ENCODE data around the gene MACROD1.

Gene MACROD1

GRCh38 chr11:64093233-64094039 lies 72.5 kb downstream of the MACROD1 start:
- no peak for DNase-seq (ENCODE audit: low read depth in 2 of 2)

DNA sequence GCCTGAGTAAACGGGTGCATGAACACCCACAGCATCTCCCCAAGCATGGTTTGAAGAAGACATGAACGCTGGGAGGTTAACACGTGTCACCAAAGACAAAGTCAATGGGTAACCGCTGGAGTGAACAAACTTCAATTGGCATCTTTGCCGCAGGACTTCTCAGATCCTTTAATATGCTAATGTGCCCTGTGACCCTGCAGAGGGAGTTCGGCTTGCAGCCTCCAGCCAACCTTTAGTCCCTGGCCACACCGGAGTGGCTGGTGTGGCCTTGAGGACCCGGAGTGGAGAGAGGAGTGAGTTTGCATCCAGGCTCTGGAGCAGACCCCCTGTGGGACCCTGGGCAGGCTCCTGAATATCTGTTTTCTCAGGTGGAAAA lies 73.2 kb downstream of the MACROD1 start:
- no peak for DNase-seq (ENCODE audit: low read depth in 2 of 2)

DNA sequence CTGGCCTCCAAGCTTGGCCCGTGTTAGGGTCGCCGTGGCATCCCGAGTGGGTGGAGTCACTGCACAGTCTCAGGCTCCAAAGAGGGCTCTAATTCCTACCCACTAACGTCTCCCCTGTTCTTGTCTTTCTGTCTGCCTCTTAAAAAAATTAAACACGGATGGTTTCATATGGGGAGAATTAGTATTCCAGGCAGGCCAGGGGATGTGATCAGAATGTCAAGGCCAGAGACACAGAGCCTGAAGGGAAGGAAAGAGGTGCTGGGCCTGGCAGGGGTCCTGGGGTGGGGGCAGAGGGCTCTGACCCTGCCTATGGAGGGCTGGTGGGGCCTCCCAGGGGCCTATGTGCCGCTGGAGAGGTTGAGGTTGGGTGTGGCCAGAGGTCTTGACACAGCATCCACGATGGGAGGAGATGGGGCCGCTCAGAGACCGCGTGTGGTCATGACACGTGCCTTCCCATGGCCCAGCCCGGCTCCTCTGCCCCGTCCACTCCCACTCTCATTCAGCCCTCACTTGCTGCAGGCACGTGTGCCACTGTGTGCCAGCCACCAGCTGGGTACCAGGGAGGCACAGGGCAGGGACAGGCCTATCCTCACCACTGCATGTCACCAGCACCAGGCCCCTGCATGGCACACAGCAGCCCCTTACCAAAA lies 73.7 kb downstream of the MACROD1 start:
- DNase-seq (ENCODE audit: low read depth in 2 of 2), result no peak

DNA sequence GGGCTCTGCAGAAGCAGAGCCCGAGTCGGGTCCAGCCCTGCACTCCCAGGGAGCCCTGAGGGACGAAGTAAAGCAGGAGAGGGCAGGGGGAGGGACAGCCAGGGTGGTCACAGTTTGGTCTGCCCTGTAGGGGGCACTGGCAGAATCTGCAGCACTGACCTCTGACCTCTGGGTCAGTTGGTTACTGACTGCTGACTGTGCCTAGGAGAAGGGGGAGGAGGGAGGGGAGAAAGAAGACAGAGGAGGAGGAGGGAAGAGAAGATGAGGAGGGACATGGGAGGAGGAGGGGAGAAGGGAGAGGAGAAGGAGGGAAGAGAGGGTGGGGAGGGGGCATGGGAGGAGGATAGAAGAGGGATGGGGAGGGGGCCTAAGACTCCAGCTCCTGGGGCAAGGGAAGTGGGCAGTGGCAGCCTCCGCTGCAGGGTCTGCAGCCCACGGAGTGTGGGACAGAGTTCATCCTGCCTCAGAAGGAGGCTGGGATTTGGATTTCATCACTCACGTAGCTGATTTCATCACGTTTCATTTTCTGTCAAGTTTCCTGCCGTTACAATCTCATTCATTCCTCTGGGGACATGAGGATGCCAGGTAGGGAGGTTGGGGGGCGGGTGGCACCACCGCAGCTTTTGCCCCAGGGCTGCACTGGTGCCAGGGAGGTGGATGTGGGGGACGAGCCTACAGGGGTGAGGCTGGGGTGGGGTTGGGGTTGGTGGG lies 75.0 kb downstream of the MACROD1 start:
- DNase-seq (ENCODE audit: low read depth in 2 of 2), result no peak

GRCh38 chr11:64089915-64090805 lies 75.8 kb downstream of the MACROD1 start:
- no peak for DNase-seq (ENCODE audit: low read depth in 2 of 2)

- no peak for DNase-seq (ENCODE audit: low read depth in 2 of 2)
Measured at GRCh38 chr11:64089493-64089892, 76.4 kb downstream of the MACROD1 start.

DNA sequence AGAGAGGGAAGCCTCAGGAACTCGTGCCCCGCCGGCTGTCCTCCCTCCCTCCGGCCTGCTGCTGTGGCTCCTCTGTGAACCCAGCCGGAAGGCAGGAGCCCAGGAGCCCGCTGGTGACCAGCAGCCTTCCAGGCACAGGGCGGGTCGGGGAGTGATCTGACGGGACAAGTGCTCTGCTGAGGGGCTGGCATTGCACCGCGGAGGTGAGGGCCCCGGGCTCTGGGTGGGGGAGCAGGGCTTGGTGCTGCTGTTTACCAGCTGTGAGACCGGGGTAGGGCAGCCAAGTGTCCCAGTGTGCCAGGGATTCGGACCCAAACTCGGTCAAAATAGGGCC lies 76.9 kb downstream of the MACROD1 start:
- DNase-seq (ENCODE audit: low read depth in 2 of 2), result no peak

- no peak for DNase-seq (ENCODE audit: low read depth in 2 of 2)
Measured at GRCh38 chr11:64088162-64089026, 77.5 kb downstream of the MACROD1 start.

DNA sequence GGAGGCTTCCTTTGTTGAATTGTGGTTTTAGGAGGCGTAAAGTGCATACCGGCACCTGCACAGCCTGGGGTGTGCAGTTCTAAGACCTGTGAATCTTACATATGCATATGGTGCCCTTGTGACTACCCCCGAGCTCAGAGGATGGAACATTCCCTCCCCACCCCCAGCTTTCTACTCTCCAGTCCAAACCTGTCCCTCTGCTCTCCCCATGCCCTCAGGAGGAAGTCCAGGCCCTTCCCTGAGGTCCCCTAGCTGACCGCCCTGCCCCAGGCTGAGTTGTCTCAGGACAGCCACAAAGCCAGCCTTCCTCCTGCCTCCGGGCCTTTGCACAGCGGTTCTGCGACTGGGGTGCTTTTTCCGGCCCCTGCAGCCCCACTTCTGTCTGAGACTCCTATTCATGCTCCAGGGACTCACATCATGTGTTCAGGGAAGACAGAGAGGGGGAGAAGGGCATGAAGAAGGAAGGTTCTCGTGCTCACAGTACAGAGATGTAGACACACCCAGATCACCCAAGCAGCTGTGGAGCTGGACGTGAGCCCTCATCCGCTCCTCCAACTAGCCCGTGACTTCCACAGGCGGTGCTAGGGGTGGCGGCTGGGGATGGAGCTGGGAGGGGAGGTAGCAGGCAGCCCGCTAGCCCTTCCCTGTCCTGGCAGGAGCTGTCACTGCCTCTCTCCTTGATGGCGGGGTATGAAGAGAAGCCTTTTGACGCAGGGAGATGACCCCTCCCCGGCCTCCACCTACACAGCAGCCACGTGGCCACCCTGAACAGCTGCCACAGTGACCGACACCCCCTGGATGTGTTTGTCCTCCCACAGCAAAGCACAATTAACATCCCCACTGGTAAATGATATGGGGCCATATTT lies 79.4 kb downstream of the MACROD1 start:
- DNase-seq (ENCODE audit: low read depth in 2 of 2), result no peak

DNA sequence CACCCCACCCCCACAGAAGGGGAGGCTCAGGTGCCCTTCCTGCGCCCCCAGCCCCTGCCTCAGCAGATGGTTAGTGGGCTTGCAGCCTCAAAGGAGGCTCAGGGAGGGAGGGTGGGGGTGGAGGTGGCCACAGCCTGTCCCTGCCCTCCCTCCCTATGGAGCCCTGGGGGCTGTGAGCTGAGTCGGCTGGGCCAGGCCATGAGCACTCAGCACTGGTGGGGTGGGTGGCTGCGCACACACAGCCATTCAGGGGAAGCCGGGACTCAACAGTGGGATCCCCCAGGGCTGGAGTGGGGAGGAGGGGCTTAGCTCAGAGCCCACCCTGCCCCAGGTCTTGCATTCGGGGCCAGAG lies 80.0 kb downstream of the MACROD1 start:
- no peak for DNase-seq (ENCODE audit: low read depth in 2 of 2)

DNA sequence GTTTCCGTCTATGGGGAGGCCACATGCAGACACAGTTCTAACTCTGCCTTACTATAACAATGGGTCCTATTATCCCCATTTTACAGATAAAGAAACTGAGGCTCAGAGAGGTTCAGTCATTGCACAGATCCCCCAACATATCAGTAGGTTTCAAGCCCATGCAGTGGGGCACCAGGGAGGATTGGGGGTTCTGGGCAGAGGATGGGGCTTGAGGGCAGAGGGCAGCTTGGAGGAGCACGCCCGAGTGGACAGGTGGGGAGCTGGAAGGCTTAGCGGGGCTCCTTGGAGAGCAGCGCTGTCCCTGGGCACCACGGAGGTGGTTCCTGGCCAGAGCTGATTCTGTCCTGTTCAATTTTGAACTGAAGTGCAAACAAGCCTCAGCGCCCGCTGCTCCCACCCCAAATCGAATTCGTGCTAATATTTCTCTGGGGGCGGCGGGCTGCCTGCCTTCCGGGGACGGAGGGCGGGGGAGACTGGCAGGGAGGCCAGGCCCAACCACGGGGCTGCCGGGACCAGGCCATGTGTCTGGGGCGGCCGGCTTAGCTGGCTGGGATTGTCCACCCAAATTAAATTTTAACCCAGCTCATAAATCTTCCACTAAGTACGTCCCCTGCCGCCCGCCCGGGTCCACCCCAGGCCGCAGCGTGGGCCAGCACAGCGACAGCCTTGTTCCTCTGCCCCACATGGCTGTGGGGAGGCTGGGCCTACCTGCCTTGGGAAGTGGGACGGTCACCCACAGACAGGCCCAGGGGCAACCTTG lies 80.8 kb downstream of the MACROD1 start:
- no peak for DNase-seq (ENCODE audit: low read depth in 2 of 2)

- DNase-seq (ENCODE audit: low read depth in 2 of 2), result no peak
Measured at GRCh38 chr11:64084146-64084950, 81.6 kb downstream of the MACROD1 start.

GRCh38 chr11:64083398-64084080 lies 82.4 kb downstream of the MACROD1 start:
- no peak for DNase-seq (ENCODE audit: low read depth in 2 of 2)

- DNase-seq (ENCODE audit: low read depth in 2 of 2), result no peak
Measured at GRCh38 chr11:64081745-64082442, 84.0 kb downstream of the MACROD1 start.

DNA sequence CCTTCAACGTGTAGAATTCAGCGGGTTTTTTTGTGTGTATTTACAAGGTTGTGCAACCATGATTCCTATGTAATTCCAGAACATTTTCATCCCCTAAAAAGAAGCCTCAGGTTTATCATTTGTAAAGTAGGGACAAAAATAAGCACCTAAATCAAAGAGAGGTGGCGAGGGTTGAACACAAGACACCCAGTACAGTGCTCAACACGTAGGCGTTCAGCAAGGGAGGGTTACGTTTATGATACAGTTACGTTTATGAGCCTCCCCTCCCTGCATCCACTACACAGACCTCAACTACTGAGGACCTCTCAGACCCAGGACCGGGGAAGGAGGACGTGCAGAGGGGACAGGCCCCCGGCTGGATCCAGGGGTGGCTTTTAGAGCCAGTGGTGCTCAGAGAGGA lies 85.5 kb downstream of the MACROD1 start:
- no peak for DNase-seq (ENCODE audit: low read depth in 2 of 2)

DNA sequence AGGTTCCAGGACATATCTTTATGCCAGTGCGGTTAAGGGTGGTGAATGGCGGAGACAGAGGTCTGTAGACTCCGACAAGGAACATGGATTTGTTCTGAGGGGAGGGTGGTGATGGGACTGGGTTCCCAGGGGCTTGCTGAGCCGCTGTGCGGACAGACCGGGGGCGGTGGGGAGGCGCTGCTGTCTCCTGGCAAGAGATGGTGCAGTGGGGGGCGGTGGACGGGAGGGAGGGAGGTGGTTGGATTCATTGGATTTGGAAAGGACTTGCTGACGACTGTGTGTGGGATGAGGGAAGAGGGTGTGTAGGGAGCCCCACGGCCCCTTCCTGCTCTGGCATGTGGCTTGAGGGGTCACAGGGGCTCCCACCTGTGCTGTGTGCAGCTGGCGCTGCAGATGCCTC lies 87.0 kb downstream of the MACROD1 start:
- no peak for DNase-seq (ENCODE audit: low read depth in 2 of 2)

DNA sequence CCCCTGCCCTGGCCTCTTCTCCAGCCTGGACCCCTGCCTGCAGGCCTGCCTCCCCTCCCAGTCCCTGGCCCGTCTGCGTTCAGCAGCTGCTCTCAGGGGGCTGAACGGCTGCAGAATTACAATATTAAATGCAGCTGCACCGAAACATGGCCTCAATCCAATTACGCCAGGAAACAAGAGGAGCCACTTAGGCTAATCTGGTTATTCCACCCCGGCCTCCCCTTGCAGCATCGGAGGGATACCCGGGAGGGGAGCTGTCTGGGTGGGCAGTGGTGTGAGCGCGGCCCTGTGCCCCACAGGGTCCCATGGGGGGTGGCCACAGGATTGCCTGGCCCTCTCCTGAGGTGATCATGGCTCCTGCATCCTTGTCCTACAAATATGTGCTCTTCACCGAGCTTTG lies 87.6 kb downstream of the MACROD1 start:
- DNase-seq (ENCODE audit: low read depth in 2 of 2), result no peak
